ENCODE results near the gene CEP170.

DNA sequence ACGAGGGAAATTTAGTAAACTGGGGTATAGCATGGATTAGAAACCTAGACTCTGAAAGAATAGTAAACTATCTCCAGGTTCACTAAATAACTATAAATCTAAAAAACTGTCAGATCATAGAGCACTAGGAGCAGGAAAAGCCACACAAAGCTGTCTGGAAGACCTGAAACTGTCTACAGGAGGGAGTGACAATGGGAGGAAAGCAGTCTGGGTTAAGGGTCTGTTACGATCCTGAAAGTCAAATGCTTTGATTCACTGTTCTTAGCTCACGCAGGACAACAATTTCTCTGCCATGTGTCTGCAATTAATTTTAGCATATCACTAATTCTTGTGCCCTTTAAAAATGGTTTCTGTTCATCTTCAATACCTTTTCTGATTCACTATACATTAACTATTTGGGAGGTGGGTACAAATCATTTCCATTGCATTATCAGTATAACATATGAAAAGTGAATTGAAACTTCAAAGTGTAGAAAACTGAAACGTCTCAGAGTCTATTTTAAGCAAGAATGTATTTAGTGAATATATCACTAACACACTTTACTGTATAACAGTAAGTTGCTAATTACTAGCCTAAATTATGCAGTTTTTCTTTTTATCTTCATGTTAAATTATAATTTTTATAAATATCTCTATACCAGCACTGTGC, 18.4 kb downstream of the CEP170 start:
- TF ChIP-seq SPI1 (IDR thresholded peaks at IDR 0.05; ENCODE audit: borderline replicate concordance, insufficient read depth, low read depth, low read length) = no peak
- TF ChIP-seq KAT2A (conservative IDR thresholded peaks at IDR 0.05; ENCODE audit: control insufficient read depth, low read depth, low read length) = no peak
- TF ChIP-seq BACH1 (IDR thresholded peaks at IDR 0.05; ENCODE audit: borderline replicate concordance) = no peak
